ENCODE data around the gene ADD3. TPM values are rescaled to one million over a fixed set of nuclear protein-coding genes. Genes with fewer than 3 reads are reported as not detected.
"Not testable (repeated sequence)": the region's sequence is repeated elsewhere in the genome, so short reads cannot be mapped to it uniquely, and the experiment has no call there.

ADD3 gene
- polyA plus RNA-seq, 1 experiment = 192 TPM

DNA sequence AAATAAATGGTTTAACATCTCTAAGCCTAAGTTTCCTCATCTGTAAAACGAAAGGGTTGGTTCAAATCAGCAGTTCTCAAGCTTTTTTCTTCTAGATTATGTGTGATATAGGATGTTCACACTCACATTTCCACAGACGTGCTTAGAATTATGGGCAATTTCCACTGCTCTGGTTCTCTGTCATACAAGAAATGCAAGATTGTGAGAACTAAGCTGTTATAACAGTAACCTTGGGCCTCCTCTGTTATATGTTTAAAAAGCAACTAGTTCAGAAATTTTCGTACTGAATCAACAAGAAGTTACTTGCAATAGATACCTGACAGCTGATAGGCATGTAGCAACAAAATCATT is 33.7 kb downstream of the ADD3 start:
- Histone ChIP-seq H3K4me3 (ENCODE audit: low read depth, low read length) (no peak overlapping the region), H3K9me3 (ENCODE audit: control insufficient read depth, insufficient read depth, low read length) (no peaks in the 10 kb centered on the region), H3K27me3 (ENCODE audit: control insufficient read depth, insufficient read depth, low read length) (no peaks in the 10 kb centered on the region), H3K27ac (ENCODE audit: low read depth, low read length) (no peak overlapping the region)
- DNase-seq (ENCODE audit: low read depth, low spot score) = no peak
- CTCF ChIA-PET = no interaction called here
- POLR2A ChIA-PET = no interaction called here
- TF ChIP-seq, protein P1, sequence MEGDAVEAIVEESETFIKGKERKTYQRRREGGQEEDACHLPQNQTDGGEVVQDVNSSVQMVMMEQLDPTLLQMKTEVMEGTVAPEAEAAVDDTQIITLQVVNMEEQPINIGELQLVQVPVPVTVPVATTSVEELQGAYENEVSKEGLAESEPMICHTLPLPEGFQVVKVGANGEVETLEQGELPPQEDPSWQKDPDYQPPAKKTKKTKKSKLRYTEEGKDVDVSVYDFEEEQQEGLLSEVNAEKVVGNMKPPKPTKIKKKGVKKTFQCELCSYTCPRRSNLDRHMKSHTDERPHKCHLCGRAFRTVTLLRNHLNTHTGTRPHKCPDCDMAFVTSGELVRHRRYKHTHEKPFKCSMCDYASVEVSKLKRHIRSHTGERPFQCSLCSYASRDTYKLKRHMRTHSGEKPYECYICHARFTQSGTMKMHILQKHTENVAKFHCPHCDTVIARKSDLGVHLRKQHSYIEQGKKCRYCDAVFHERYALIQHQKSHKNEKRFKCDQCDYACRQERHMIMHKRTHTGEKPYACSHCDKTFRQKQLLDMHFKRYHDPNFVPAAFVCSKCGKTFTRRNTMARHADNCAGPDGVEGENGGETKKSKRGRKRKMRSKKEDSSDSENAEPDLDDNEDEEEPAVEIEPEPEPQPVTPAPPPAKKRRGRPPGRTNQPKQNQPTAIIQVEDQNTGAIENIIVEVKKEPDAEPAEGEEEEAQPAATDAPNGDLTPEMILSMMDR (IDR thresholded peaks at IDR 0.05; ENCODE audit: low read depth, low read length) = no peak

DNA sequence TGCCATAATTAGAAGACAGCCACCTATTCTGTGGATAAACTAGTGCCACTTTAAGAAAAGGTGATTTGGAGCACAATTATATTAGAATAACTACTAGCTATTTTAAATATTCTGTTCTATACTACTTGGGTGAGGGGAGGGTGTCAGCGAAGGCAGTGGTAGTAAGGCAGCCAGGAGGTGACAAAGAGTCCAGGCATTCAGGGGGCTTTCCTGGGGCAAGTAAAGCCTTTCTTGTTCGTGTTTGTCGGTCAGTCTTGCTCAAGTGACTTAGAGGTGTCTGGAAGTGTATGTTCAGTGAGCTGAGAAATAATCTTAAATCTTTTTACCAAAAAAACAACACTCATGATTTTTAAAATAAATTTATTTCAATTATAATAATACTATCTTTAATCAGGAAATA is 34.4 kb downstream of the ADD3 start:
- ChIA-PET POLR2A (no interaction called here), CTCF (interaction anchor here (0.8 kb wide), 1 partner anchor 158 kb away, joined by 4 read pairs; no protein-coding TSS in a partner anchor)
- Histone ChIP-seq H3K9me3 (ENCODE audit: control insufficient read depth, insufficient read depth, low read length) (no peaks in the 10 kb centered on the region), H3K4me3 (ENCODE audit: low read depth, low read length) (no peak overlapping the region), H3K27ac (ENCODE audit: low read depth, low read length) (no peak overlapping the region), H3K27me3 (ENCODE audit: control insufficient read depth, insufficient read depth, low read length) (no peaks in the 10 kb centered on the region)
- TF ChIP-seq, protein P1 (IDR thresholded peaks at IDR 0.05; ENCODE audit: low read depth, low read length) = no peak
- DNase-seq (ENCODE audit: low read depth, low spot score) = no peak

DNA sequence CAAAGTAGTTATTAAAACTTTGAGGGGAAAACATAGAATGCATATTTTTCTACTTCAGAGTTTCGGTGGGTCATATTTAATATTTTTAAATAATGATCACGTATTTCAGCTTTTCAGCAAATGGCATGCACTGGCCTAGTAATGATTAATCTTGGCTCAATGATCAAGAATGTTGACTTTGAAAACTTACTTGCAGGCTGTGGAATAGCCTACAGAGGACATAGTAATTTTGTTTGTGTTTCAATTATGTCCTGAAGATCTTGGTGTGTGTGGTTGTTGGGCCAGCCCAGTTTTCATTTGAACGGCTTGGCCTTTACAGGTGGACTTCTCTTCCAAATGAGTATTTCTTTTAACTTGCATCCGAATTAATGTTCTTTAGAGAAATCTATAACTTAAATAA is 35.1 kb downstream of the ADD3 start:
- Histone ChIP-seq H3K9me3 (ENCODE audit: control insufficient read depth, insufficient read depth, low read length) (peaks cover 1% of the 10 kb centered on the region; the same call in 1 of the 2 replicates), H3K27me3 (ENCODE audit: control insufficient read depth, insufficient read depth, low read length) (no peaks in the 10 kb centered on the region), H3K27ac (ENCODE audit: low read depth, low read length) (no peak overlapping the region), H3K4me3 (ENCODE audit: low read depth, low read length) (no peak overlapping the region)
- ChIA-PET POLR2A (no interaction called here), CTCF (interaction anchor here (1.7 kb wide), 1 partner anchor 159 kb away, joined by 11 read pairs; no protein-coding TSS in a partner anchor)
- TF ChIP-seq, protein P1 (IDR thresholded peaks at IDR 0.05; ENCODE audit: low read depth, low read length) = no peak
- no peak for DNase-seq (ENCODE audit: low read depth, low spot score)

DNA sequence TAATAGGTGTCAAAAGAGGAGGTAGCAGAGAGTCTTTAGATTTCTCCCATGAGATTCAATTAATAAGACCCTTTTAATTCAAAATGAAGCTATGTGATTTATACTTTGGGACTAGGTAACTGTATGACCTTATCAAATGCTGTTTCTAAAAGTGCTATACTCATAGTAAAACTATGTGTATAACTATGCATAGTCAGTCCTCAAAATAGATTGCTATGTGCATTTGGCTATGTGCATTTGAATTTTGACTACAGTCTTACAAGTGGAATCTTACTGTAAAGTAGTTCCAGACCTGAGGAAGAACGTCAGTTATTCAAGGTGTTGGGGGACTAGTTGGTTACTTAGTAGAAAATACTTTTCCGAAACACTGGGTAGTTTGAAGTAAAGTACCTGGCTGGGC is 36.9 kb downstream of the ADD3 start:
- CTCF ChIA-PET = interaction anchor here (1.2 kb wide), 1 partner anchor 160 kb away, joined by 3 read pairs; no protein-coding TSS in a partner anchor
- no peak for DNase-seq (ENCODE audit: low read depth, low spot score)
- H3K27ac ChIP-seq (ENCODE audit: low read depth, low read length) = no peak overlapping the region
- POLR2A ChIA-PET = no interaction called here
- no peaks in the 10 kb centered on the region for H3K27me3 ChIP-seq (ENCODE audit: control insufficient read depth, insufficient read depth, low read length)
- no peak overlapping the region for H3K4me3 ChIP-seq (ENCODE audit: low read depth, low read length)
- peaks cover 14% of the 10 kb centered on the region for H3K9me3 ChIP-seq (ENCODE audit: control insufficient read depth, insufficient read depth, low read length)
- TF ChIP-seq, protein P1 (IDR thresholded peaks at IDR 0.05; ENCODE audit: low read depth, low read length) = no peak

DNA sequence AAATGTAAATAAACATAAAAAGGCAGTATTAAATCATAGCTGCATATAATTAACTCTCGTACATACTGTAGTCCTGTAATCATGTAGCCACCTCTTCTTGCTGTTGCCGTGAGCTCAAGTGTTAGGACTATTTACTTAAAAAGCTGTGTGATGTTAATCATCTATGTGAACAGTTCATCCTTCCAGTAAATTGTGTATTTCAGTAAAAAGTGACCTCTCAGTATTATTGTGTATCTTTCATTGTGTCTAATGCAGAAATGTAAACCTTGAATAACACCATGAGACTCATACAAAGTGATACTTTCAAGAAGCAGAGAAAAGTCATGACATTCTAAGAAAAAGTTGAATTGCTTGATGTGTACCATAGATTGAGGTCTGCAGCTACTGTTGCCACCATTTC is 38.0 kb downstream of the ADD3 start:
- peaks cover 14% of the 10 kb centered on the region for H3K9me3 ChIP-seq (ENCODE audit: control insufficient read depth, insufficient read depth, low read length)
- DNase-seq (ENCODE audit: low read depth, low spot score) = no peak
- no peak overlapping the region for H3K4me3 ChIP-seq (ENCODE audit: low read depth, low read length)
- no peaks in the 10 kb centered on the region for H3K27me3 ChIP-seq (ENCODE audit: control insufficient read depth, insufficient read depth, low read length)
- H3K27ac ChIP-seq (ENCODE audit: low read depth, low read length) = no peak overlapping the region
- CTCF ChIA-PET = interaction anchor here (0.7 to 1.8 kb wide), 3 partner anchors 10 to 162 kb away, joined by 3 to 9 read pairs (median 6); no protein-coding TSS in a partner anchor
- TF ChIP-seq, protein P1 (IDR thresholded peaks at IDR 0.05; ENCODE audit: low read depth, low read length) = no peak
- POLR2A ChIA-PET = no interaction called here

DNA sequence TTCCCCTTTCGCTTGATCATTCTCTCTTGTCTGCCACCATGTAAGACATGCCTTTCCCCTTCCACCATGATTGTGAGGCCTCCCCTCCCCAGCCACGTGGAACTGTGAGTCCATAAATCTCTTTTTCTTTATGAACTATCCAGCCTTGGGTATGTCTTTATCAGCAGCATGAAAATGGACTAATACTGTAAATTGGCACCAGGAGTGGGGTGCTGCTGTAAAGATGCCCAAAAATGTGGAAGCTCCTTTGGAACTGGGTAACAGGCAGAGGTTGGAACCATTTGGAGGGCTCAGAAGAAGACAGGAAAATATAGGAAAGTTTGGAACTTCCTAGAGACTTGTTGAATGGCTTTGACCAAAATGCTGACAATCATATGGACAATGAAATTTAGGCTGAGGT is 40.4 kb downstream of the ADD3 start:
- POLR2A ChIA-PET; H3K27ac ChIP-seq (ENCODE audit: low read depth, low read length); DNase-seq (ENCODE audit: low read depth, low spot score); H3K4me3 ChIP-seq (ENCODE audit: low read depth, low read length); H3K27me3 ChIP-seq (ENCODE audit: control insufficient read depth, insufficient read depth, low read length); CTCF ChIA-PET: not testable (repeated sequence)
- peaks cover 14% of the 10 kb centered on the region for H3K9me3 ChIP-seq (ENCODE audit: control insufficient read depth, insufficient read depth, low read length)
